GM10248 (cell line): Measurements from ENCODE around the gene B4GALNT2.
A peak's percentile ranks its signal among the peaks of the same experiment; 100 is the strongest.

Experiments used
- CTCF ChIA-PET: fragments of 300-600 bp; sonication (Branson Sonifier 250); formaldehyde crosslinking; extraction: SDS; loops from one replicate; lab custom pipeline; 2021; ENCODE audit warnings: antibody characterized with exemption; lab: Yijun Ruan, JAX
- POLR2A ChIA-PET: fragments of 350-650 bp; sonication (Branson Sonifier 250); formaldehyde crosslinking; extraction: SDS; loops from one replicate; lab custom pipeline; 2020; ENCODE audit warnings: antibody characterized with exemption; lab: Yijun Ruan, JAX
- DNase-seq: peaks from one replicate; pipeline ENCODE4 v3.0.0; 2012; ENCODE audit errors: extremely low spot score
- CTCF ChIP-seq: IDR thresholded peaks from 2 replicates; pipeline ENCODE4 v1.5.1; 2012; ENCODE audit warnings: mild to moderate bottlenecking, low read depth; ENCODE audit errors: extremely low read depth, missing control alignments, control extremely low read depth

The B4GALNT2 gene

GRCh38 chr17:49193513-49194296, 61.1 kb downstream of the B4GALNT2 start:
- DNase-seq: peak; percentile 59
- ChIA-PET POLR2A (interaction anchor here (0.6 to 2.7 kb wide), 7 partner anchors 16 to 986 kb away, joined by 4 to 24 read pairs (median 5); partner anchors contain the start of genes ABI3 and GNGT2), CTCF (interaction anchor here (1.0 to 5.7 kb wide), 7 partner anchors 11 to 33 kb away, joined by 3 to 74 read pairs (median 12); partner anchors contain the start of genes ABI3 and GNGT2)
- no peak for TF ChIP-seq CTCF

GRCh38 chr17:49194297-49194607, 61.7 kb downstream of the B4GALNT2 start:
- DNase-seq: no peak
- TF ChIP-seq CTCF: no peak
- POLR2A ChIA-PET: interaction anchor here (0.6 to 2.7 kb wide), 8 partner anchors 15 to 1158 kb away, joined by 4 to 24 read pairs (median 6); partner anchors contain the start of genes ABI3 and GNGT2
- CTCF ChIA-PET: interaction anchor here (1.0 to 5.7 kb wide), 6 partner anchors 10 to 32 kb away, joined by 3 to 74 read pairs (median 12); partner anchors contain the start of genes ABI3 and GNGT2

GRCh38 chr17:49195751-49196150, 63.2 kb downstream of the B4GALNT2 start:
- ChIA-PET CTCF (interaction anchor here (1.0 to 2.4 kb wide), 2 partner anchors 9 to 27 kb away, joined by 3 to 12 read pairs; no protein-coding TSS in a partner anchor), POLR2A (interaction anchor here (2.7 kb wide), 1 partner anchor 14 kb away, joined by 24 read pairs; the partner anchor contains the start of genes ABI3 and GNGT2)
- TF ChIP-seq CTCF: no peak
- DNase-seq: no peak

GRCh38 chr17:49196520-49196919, 64.0 kb downstream of the B4GALNT2 start:
- DNase-seq: no peak
- ChIA-PET POLR2A (no interaction called here), CTCF (no interaction called here)
- TF ChIP-seq CTCF: no peak

GRCh38 chr17:49197346-49197998, 64.9 kb downstream of the B4GALNT2 start:
- POLR2A ChIA-PET: no interaction called here
- TF ChIP-seq CTCF: no peak
- no peak for DNase-seq
- CTCF ChIA-PET: interaction anchor here (0.7 to 1.6 kb wide), 7 partner anchors 10 to 31 kb away, joined by 3 to 5 read pairs (median 4); no protein-coding TSS in a partner anchor

- DNase-seq: no peak
- POLR2A ChIA-PET: interaction anchor here (0.7 kb wide), 1 partner anchor 22 kb away, joined by 3 read pairs; no protein-coding TSS in a partner anchor
- no peak for TF ChIP-seq CTCF
- CTCF ChIA-PET: interaction anchor here (0.7 to 2.3 kb wide), 8 partner anchors 9 to 30 kb away, joined by 3 to 9 read pairs (median 4); no protein-coding TSS in a partner anchor
These were observed 65.6 kb downstream of the B4GALNT2 start for GRCh38 chr17:49198211-49198610.
